K562 (cell line): ENCODE results near the gene NDUFS6. TPM values are rescaled to one million over a fixed set of nuclear protein-coding genes. Genes with fewer than 3 reads are reported as not detected.

Source experiments
- ATAC-seq: fragments of 200-7000 bp; cut with Tn5 transposase; 3 replicates; pipeline ENCODE4 v1.9.1; 2020; ENCODE audit warnings: moderate library complexity
- BruUV-seq: library from RNA; stranded (reverse); fragments of 400-500 nt; replicated peaks from 2 replicates; lab custom pipeline; 2021; lab: Mats Ljungman, UMichigan
- CTCF ChIA-PET: fragments of 300-600 bp; formaldehyde crosslinking; extraction: SDS; loops from one replicate; lab custom pipeline; 2021; ENCODE audit warnings: low intra/inter-chr PET ratio; lab: Yijun Ruan, JAX
- POLR2A ChIA-PET: fragments of 300-600, 350-650 bp; sonication (Branson Sonifier 250); formaldehyde crosslinking; extraction: SDS; loops from one replicate; lab custom pipeline; 2021; ENCODE audit warnings: antibody characterized with exemption, inconsistent platforms; lab: Yijun Ruan, JAX
- DNase-seq, 4 experiments: peaks; one replicate each; pipeline versions ENCODE4 v3.0.0 to v3.0.0-alpha.2; 2011 to 2018; ENCODE audit warnings: low spot score in 3 of 4, mixed read lengths in 3 of 4; ENCODE audit errors: extremely low read depth in 1 of 4
- FAIRE-seq: peaks from 2 replicates; lab custom pipeline; 2011; peaks lifted over from hg19 to GRCh38; lab: Jason Lieb, UNC
- H2AFZ ChIP-seq: 2 replicates; pipeline ENCODE4 v1.6.0; 2011; ENCODE audit warnings: low read depth, low read length, control low read depth, inconsistent platforms
- H3K27ac ChIP-seq: fragments of 200-600 bp; 3 replicates; pipeline ENCODE4 v1.8.0; 2011; ENCODE audit warnings: low read depth, mild to moderate bottlenecking, control low read depth, inconsistent platforms, low read length, moderate library complexity, mixed read lengths; ENCODE audit errors: extremely low read depth
- H3K27me3 ChIP-seq, 2 experiments: fragments of 300-600 bp in 1 of 2; 2 replicates in 1 of 2; 3 replicates in 1 of 2; pipeline versions ENCODE4 v1.6.0 to v1.8.0; 2011; ENCODE audit warnings: inconsistent platforms in 2 of 2, low read length in 2 of 2, mild to moderate bottlenecking in 1 of 2, mixed read lengths in 1 of 2, moderate library complexity in 1 of 2; ENCODE audit not compliant: control insufficient read depth in 2 of 2, insufficient read depth in 2 of 2
- H3K36me3 ChIP-seq: fragments of 300-600 bp; 3 replicates; pipeline ENCODE4 v1.8.0; 2011; ENCODE audit warnings: mild to moderate bottlenecking, low read length, inconsistent platforms; ENCODE audit not compliant: control insufficient read depth, insufficient read depth
- H3K4me1 ChIP-seq, 2 experiments: fragments of 200-600 bp in 1 of 2; replicated peaks in 1 of 2; 2 replicates in 1 of 2; 3 replicates in 1 of 2; pipeline versions ENCODE4 v1.5.1 to v1.8.0; 2011; ENCODE audit warnings: inconsistent platforms in 2 of 2, low read length in 2 of 2, mild to moderate bottlenecking in 1 of 2, mixed read lengths in 1 of 2, moderate library complexity in 1 of 2; ENCODE audit not compliant: control insufficient read depth in 2 of 2, insufficient read depth in 2 of 2
- H3K4me2 ChIP-seq: 2 replicates; pipeline ENCODE4 v1.6.1; 2011; ENCODE audit warnings: low read length, control low read depth, inconsistent platforms, mixed read lengths; ENCODE audit not compliant: insufficient read depth
- H3K4me3 ChIP-seq: fragments of 200-600 bp; sonication (generic), shearing (Covaris generic); 2 replicates; pipeline ENCODE4 v1.5.1; 2016; ENCODE audit warnings: control low read depth, inconsistent platforms
- H3K79me2 ChIP-seq: fragments of 200-600 bp; 3 replicates; pipeline ENCODE4 v1.8.0; 2011; ENCODE audit warnings: low read length, inconsistent platforms; ENCODE audit not compliant: control insufficient read depth, insufficient read depth
- H3K9ac ChIP-seq, 2 experiments: 2 replicates each; pipeline versions ENCODE4 v1.6.0 to v1.6.1; 2011; ENCODE audit warnings: low read depth in 2 of 2, low read length in 2 of 2, control low read depth in 1 of 2, inconsistent platforms in 1 of 2, mild to moderate bottlenecking in 1 of 2, mixed read lengths in 1 of 2; ENCODE audit not compliant: insufficient read depth in 1 of 2
- H3K9me1 ChIP-seq: one replicate; pipeline ENCODE4 v1.6.0; 2011; ENCODE audit warnings: inconsistent platforms, mild to moderate bottlenecking, low read length, moderate library complexity; ENCODE audit not compliant: control insufficient read depth, insufficient read depth
- H3K9me3 ChIP-seq: replicated peaks from 2 replicates; pipeline ENCODE4 v1.5.1; 2011; ENCODE audit warnings: low read depth, low read length, inconsistent platforms; ENCODE audit not compliant: control insufficient read depth, insufficient read depth
- H4K20me1 ChIP-seq: replicated peaks from 2 replicates; pipeline ENCODE4 v1.6.1; 2011; ENCODE audit warnings: low read length, inconsistent platforms, mixed read lengths; ENCODE audit not compliant: control insufficient read depth, insufficient read depth
- CAMTA2 ChIP-seq: fragments of 250-450 bp; sonication (Bioruptor Pico); conservative IDR thresholded peaks from 2 replicates; pipeline ENCODE4 v1.5.1; 2022
- DEAF1 ChIP-seq: fragments of 450-650 bp; formaldehyde crosslinking; IDR thresholded peaks from 2 replicates; pipeline ENCODE4 v1.4.0; 2020; ENCODE audit warnings: mild to moderate bottlenecking, moderate library complexity
- GABPA ChIP-seq: fragments of 200-800 bp; sonication (Bioruptor generic); conservative IDR thresholded peaks from 2 replicates; pipeline ENCODE4 v1.6.1; 2016; ENCODE audit warnings: low read depth, missing genetic modification characterization, missing compliant biosample characterization
- NRF1 ChIP-seq, 2 experiments: fragments of 450-650 bp; IDR thresholded peaks in 1 of 2; conservative IDR thresholded peaks in 1 of 2; 2 replicates each; pipeline ENCODE4 v1.6.1; 2014; ENCODE audit warnings: mild to moderate bottlenecking in 2 of 2
- PCBP1 ChIP-seq: fragments of 200-400 bp; formaldehyde crosslinking; IDR thresholded peaks from 2 replicates; pipeline ENCODE4 v1.6.1; 2018; ENCODE audit warnings: mild to moderate bottlenecking, low read depth, low read length; ENCODE audit not compliant: poor library complexity, severe bottlenecking
- POLR3G ChIP-seq: IDR thresholded peaks from 2 replicates; pipeline ENCODE4 v1.6.1; 2011; ENCODE audit not compliant: insufficient read length, insufficient replicate concordance; ENCODE audit errors: extremely low read depth
- TCF3 ChIP-seq: sonication (generic); formaldehyde crosslinking; IDR thresholded peaks from 2 replicates; pipeline ENCODE4 v1.4.0; 2020; ENCODE audit warnings: mild to moderate bottlenecking, missing genetic modification reagents
- ZNF407 ChIP-seq: fragments of 450-650 bp; IDR thresholded peaks from 2 replicates; pipeline ENCODE4 v1.6.1; 2016; ENCODE audit warnings: low read depth
- ZNF57 ChIP-seq: fragments of 450-650 bp; formaldehyde crosslinking; IDR thresholded peaks from 2 replicates; pipeline ENCODE4 v1.4.0; 2020; ENCODE audit warnings: mild to moderate bottlenecking, moderate library complexity
- WGBS: fragments of 100-300 bp; shearing (Covaris generic); methylation state at CpG from one replicate; pipeline ENCODE4 v1.1.6; 2016; ENCODE audit warnings: low coverage, mixed read lengths; ENCODE audit not compliant: insufficient coverage; ENCODE audit errors: missing lambda C conversion rate; 5-methylcytosine and 5-hydroxymethylcytosine counted together
- in situ Hi-C: fragments of 300-500 bp; cut with MboI; formaldehyde crosslinking; loops from 4 replicates; pipeline ENCODE4 v1.15.0; 2018; ENCODE audit warnings: inconsistent platforms, mixed read lengths
- intact Hi-C: fragments of 100-400 bp; cut with micrococcal nuclease; formaldehyde crosslinking; loops from 2 replicates; pipeline ENCODE4 v1.14.2; 2022
- polyA plus RNA-seq, 8 experiments: library from polyadenylated mRNA; depleted of rRNA in 4 of 8; stranded (reverse) in 5 of 8; unstranded in 3 of 8; fragments of >200 nt; fragmentation: Nextera tagmentation in 2 of 8; fragmentation: Illumina TruSeq in 1 of 8; extraction: Ambion mirVana in 2 of 8; extraction: Trizol in 1 of 8; gene quantifications; 2 replicates each; pipeline versions ENCODE4 v1.2.1 to v1.2.3, GENCODE V29; 2011 to 2014; ENCODE audit warnings: inconsistent platforms in 1 of 8, missing spikeins in 1 of 8
- total RNA-seq, 7 experiments: library from RNA; depleted of rRNA in 6 of 7; stranded (reverse); fragments of >200 nt in 6 of 7; fragmentation: Illumina TruSeq in 2 of 7; extraction: Trizol in 2 of 7; gene quantifications; 2 replicates each; pipeline versions ENCODE4 v1.2.1 to v1.2.3, GENCODE V29; 2011 to 2021; ENCODE audit warnings: low replicate concordance in 1 of 7
- TF ChIP-seq, protein P1 (sequence below): fragments of 250-450 bp; sonication (Bioruptor Pico); IDR thresholded peaks from 2 replicates; pipeline ENCODE4 v1.8.0; 2022; ENCODE audit warnings: inconsistent platforms, mild to moderate bottlenecking, moderate library complexity, borderline replicate concordance

NDUFS6 gene
- total and polyA plus RNA-seq, 9 of the 15 experiments (the other 6 are each of a cell fraction or from before 2014, with no cell fraction given): 36.1 to 291 (median 77.0) TPM

DNA sequence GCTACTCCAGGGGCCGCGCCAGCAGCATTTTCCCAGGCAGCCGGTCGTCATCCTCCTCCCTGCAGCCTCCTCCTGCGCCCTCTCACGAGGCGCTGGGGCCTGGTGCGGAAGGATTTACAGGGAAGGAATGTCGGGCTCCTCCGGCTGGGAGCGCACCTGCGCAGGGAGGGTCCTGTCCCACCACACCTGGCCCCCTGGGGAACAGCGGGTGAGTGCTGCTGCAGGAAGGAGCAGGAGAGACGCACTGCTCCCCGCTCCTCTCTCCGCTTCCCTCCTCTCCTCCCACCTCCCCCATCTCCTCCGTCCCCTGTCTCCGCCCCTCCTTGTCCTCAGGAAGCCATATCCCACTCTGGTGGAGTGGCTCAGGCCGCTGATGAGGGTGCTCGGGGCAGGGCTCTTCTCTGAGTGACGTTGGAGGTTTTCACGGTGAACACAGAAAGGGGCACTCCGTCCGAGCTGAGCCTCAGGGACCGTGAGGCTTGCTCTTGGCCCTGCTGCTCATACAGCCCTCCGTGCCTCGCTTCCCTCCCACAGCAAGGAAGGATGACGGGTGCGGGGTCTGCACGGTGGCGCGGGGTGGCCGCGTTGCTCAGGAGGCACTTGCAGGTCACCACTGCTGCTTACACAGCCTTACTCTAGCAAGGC, 50.2 kb downstream of the NDUFS6 start:
- BruUV-seq: no TSS peak
- TF ChIP-seq ZNF57: no peak
- no peak for TF ChIP-seq GABPA (tag)
- TF ChIP-seq NRF1 (conservative IDR thresholded peaks at IDR 0.05 in 1 of 2, IDR thresholded peaks at IDR 0.05 in 1 of 2): no peak
- TF ChIP-seq, protein P1, sequence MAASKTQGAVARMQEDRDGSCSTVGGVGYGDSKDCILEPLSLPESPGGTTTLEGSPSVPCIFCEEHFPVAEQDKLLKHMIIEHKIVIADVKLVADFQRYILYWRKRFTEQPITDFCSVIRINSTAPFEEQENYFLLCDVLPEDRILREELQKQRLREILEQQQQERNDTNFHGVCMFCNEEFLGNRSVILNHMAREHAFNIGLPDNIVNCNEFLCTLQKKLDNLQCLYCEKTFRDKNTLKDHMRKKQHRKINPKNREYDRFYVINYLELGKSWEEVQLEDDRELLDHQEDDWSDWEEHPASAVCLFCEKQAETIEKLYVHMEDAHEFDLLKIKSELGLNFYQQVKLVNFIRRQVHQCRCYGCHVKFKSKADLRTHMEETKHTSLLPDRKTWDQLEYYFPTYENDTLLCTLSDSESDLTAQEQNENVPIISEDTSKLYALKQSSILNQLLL: no peak
- no peak for TF ChIP-seq CAMTA2 (CRISPR knock-in tag)
- TF ChIP-seq POLR3G: no peak
- TF ChIP-seq TCF3 (CRISPR knock-in tag): no peak
- no peak for TF ChIP-seq DEAF1 (CRISPR knock-in tag)
- TF ChIP-seq PCBP1: no peak
- TF ChIP-seq ZNF407: no peak

More for the DNA sequence above, 50.2 kb downstream of the NDUFS6 start:
- under 1% methylated on average over 31 of the region's 34 CpGs for WGBS
- Histone ChIP-seq H3K9me1 (no peaks in the 10 kb centered on the region), H3K27ac (no peak overlapping the region), H3K4me3 (no peak overlapping the region), H4K20me1 (peaks cover 21% of the 10 kb centered on the region), H3K4me1 (no peaks in the 10 kb centered on the region), H3K9ac (no peak overlapping the region), H3K79me2 (no peaks in the 10 kb centered on the region), H2AFZ (no peak overlapping the region), H3K27me3 (peaks cover 55 to 91% of the 10 kb centered on the region in 2 experiments), H3K36me3 (no peaks in the 10 kb centered on the region), H3K4me2 (no peak overlapping the region), H3K9me3 (no peaks in the 10 kb centered on the region)
- ATAC-seq (no peak; the same call in 2 of the 3 replicates), FAIRE-seq (no peak), DNase-seq (no peak)
- in situ Hi-C loops: no loop called here
- intact Hi-C loops: no loop called here
- ChIA-PET POLR2A (interaction anchor here (0.6 kb wide), 1 partner anchor 870 kb away, joined by 3 read pairs; no protein-coding TSS in a partner anchor), CTCF (no interaction called here)
